Mucosa of rectum (tissue), 2 donors: ENCODE data around the gene KCNJ1.

Source experiments
- H3K27ac ChIP-seq, 2 donors: one replicate each; pipeline ENCODE4 v1.7.0; 2013; ENCODE audit warnings: inconsistent platforms in 2 of 2, low read depth in 2 of 2, low read length in 2 of 2
- H3K27me3 ChIP-seq, 2 donors: one replicate each; pipeline ENCODE4 v1.7.0; 2013; ENCODE audit warnings: low read length in 2 of 2; ENCODE audit not compliant: control insufficient read depth in 2 of 2, insufficient read depth in 2 of 2
- H3K36me3 ChIP-seq, 2 donors: one replicate each; pipeline ENCODE4 v1.7.0; 2013; ENCODE audit warnings: low read length in 2 of 2; ENCODE audit not compliant: control insufficient read depth in 2 of 2, insufficient read depth in 2 of 2
- H3K4me1 ChIP-seq, 2 donors: one replicate each; pipeline ENCODE4 v1.7.0; 2013; ENCODE audit warnings: low read length in 2 of 2, mild to moderate bottlenecking in 1 of 2; ENCODE audit not compliant: control insufficient read depth in 2 of 2, insufficient read depth in 2 of 2
- H3K4me3 ChIP-seq, 2 donors: one replicate each; pipeline ENCODE4 v1.7.0; 2013; ENCODE audit warnings: low read length in 2 of 2
- H3K9ac ChIP-seq, 2 donors: one replicate each; pipeline ENCODE4 v1.7.0; 2013; ENCODE audit warnings: low read length in 2 of 2, low read depth in 1 of 2, mild to moderate bottlenecking in 1 of 2
- H3K9me3 ChIP-seq, 2 donors: one replicate each; pipeline ENCODE4 v1.7.0; 2013; ENCODE audit warnings: low read length in 2 of 2; ENCODE audit not compliant: control insufficient read depth in 2 of 2
- donor health status: healthy.
- donor health status: Normal muscosa, but diverticular disease.

The KCNJ1 gene

GRCh38 chr11:128789497-128790150, 77.5 kb downstream of the KCNJ1 start:
- H3K27ac ChIP-seq = no peak overlapping the region
- peaks cover 0 to 2% of the 10 kb centered on the region in 2 donors for H3K36me3 ChIP-seq
- no peaks in the 10 kb centered on the region for H3K4me1 ChIP-seq
- no peak overlapping the region for H3K4me3 ChIP-seq
- H3K9ac ChIP-seq = no peak overlapping the region
- no peaks in the 10 kb centered on the region for H3K27me3 ChIP-seq
- H3K9me3 ChIP-seq = no peaks in the 10 kb centered on the region
